IMR-90 (cell line): ENCODE measurements around the gene ANKRD10. TPM values are rescaled to one million over a fixed set of nuclear protein-coding genes. Genes with fewer than 3 reads are reported as not detected.

Experiments
- ATAC-seq: fragments of 200-7000 bp; cut with Tn5 transposase; 2 replicates; pipeline ENCODE4 v1.9.1; 2020; ENCODE audit warnings: low read depth, mild to moderate bottlenecking, moderate library complexity
- BruUV-seq: library from RNA; stranded (reverse); fragments of 400-500 nt; replicated peaks from 2 replicates; lab custom pipeline; 2021; lab: Mats Ljungman, UMichigan
- CTCF ChIA-PET: fragments of 300-600 bp; formaldehyde crosslinking; extraction: SDS; loops from one replicate; lab custom pipeline; 2021; ENCODE audit warnings: antibody characterized with exemption; lab: Yijun Ruan, JAX
- POLR2A ChIA-PET: fragments of 300-600 bp; sonication (Branson Sonifier 250); formaldehyde crosslinking; loops from one replicate; lab custom pipeline; 2022; ENCODE audit warnings: antibody characterized with exemption; ENCODE audit not compliant: unreplicated experiment; lab: Charles Lee
- DNase-seq: peaks from one replicate; pipeline ENCODE4 v3.0.0; 2013
- H2AFZ ChIP-seq: replicated peaks from 2 replicates; pipeline ENCODE3; 2013; ENCODE audit warnings: low read length, mild to moderate bottlenecking; ENCODE audit not compliant: poor library complexity
- H2AK5ac ChIP-seq: 2 replicates; pipeline ENCODE4 v1.6.1; 2013; ENCODE audit warnings: low read depth, low read length, inconsistent platforms
- H2AK9ac ChIP-seq: replicated peaks from 2 replicates; pipeline ENCODE3; 2013; ENCODE audit warnings: mild to moderate bottlenecking, low read depth, low read length, moderate library complexity; ENCODE audit not compliant: poor library complexity
- H2BK120ac ChIP-seq: 2 replicates; pipeline ENCODE4 v1.6.1; 2013; ENCODE audit warnings: low read depth, low read length, inconsistent platforms
- H2BK15ac ChIP-seq: 3 replicates; pipeline ENCODE4 v1.6.1; 2013; ENCODE audit warnings: low read depth, low read length, inconsistent platforms
- H2BK20ac ChIP-seq: 2 replicates; pipeline ENCODE4 v1.6.1; 2013; ENCODE audit warnings: low read depth, mild to moderate bottlenecking, inconsistent platforms, low read length, moderate library complexity
- H2BK5ac ChIP-seq: 2 replicates; pipeline ENCODE4 v1.6.1; 2013; ENCODE audit warnings: mild to moderate bottlenecking, low read depth, low read length, inconsistent platforms; ENCODE audit not compliant: poor library complexity, severe bottlenecking
- H3K14ac ChIP-seq: replicated peaks from 2 replicates; pipeline ENCODE4 v1.6.1; 2013; ENCODE audit warnings: low read depth, low read length, inconsistent platforms
- H3K18ac ChIP-seq: 2 replicates; pipeline ENCODE4 v1.6.1; 2013; ENCODE audit warnings: low read depth, low read length, control low read depth
- H3K23ac ChIP-seq: 2 replicates; pipeline ENCODE4 v1.6.1; 2013; ENCODE audit warnings: low read depth, low read length, inconsistent platforms
- H3K27ac ChIP-seq: 2 replicates; pipeline ENCODE4 v1.5.1; 2013; ENCODE audit warnings: mild to moderate bottlenecking, control low read depth, low read length; ENCODE audit not compliant: insufficient read depth
- H3K27me3 ChIP-seq: 2 replicates; pipeline ENCODE4 v1.6.1; 2013; ENCODE audit warnings: low read length; ENCODE audit not compliant: control insufficient read depth, insufficient read depth
- H3K36me3 ChIP-seq: 2 replicates; pipeline ENCODE4 v1.6.1; 2013; ENCODE audit warnings: low read length, mixed read lengths; ENCODE audit not compliant: control insufficient read depth, insufficient read depth
- H3K4ac ChIP-seq: 2 replicates; pipeline ENCODE4 v1.6.1; 2013; ENCODE audit warnings: low read depth, low read length, inconsistent platforms
- H3K4me1 ChIP-seq: 2 replicates; pipeline ENCODE4 v1.6.1; 2013; ENCODE audit warnings: low read length, mixed read lengths; ENCODE audit not compliant: control insufficient read depth, insufficient read depth
- H3K4me2 ChIP-seq: 2 replicates; pipeline ENCODE4 v1.6.1; 2013; ENCODE audit warnings: low read depth, mild to moderate bottlenecking, control low read depth, low read length, moderate library complexity
- H3K4me3 ChIP-seq: 2 replicates; pipeline ENCODE4 v1.5.1; 2013; ENCODE audit warnings: low read depth, mild to moderate bottlenecking, control low read depth, low read length, moderate library complexity; ENCODE audit not compliant: insufficient read depth
- H3K56ac ChIP-seq: 2 replicates; pipeline ENCODE4 v1.6.1; 2013; ENCODE audit warnings: low read length, inconsistent platforms; ENCODE audit not compliant: insufficient read depth; ENCODE audit errors: extremely low read depth
- H3K79me1 ChIP-seq, 2 experiments: 2 replicates each; pipeline ENCODE4 v1.6.1; 2013; ENCODE audit warnings: low read length in 2 of 2, inconsistent platforms in 1 of 2, low read depth in 1 of 2
- H3K9ac ChIP-seq: 2 replicates; pipeline ENCODE4 v1.6.1; 2013; ENCODE audit warnings: low read depth, low read length, control low read depth
- H3K9me1 ChIP-seq: 2 replicates; pipeline ENCODE4 v1.6.1; 2013; ENCODE audit warnings: low read length, inconsistent platforms; ENCODE audit not compliant: insufficient read depth
- H3K9me3 ChIP-seq: 2 replicates; pipeline ENCODE4 v1.6.1; 2013; ENCODE audit warnings: low read length; ENCODE audit not compliant: control insufficient read depth, insufficient read depth
- H4K20me1 ChIP-seq: 2 replicates; pipeline ENCODE4 v1.6.1; 2013; ENCODE audit warnings: low read length, inconsistent platforms; ENCODE audit not compliant: insufficient read depth
- H4K5ac ChIP-seq: 2 replicates; pipeline ENCODE4 v1.6.1; 2013; ENCODE audit warnings: mild to moderate bottlenecking, low read depth, low read length, control low read depth
- H4K8ac ChIP-seq, 2 experiments: 2 replicates each; pipeline ENCODE4 v1.6.1; 2013; ENCODE audit warnings: low read depth in 2 of 2, low read length in 2 of 2, control low read depth in 1 of 2, inconsistent platforms in 1 of 2
- H4K91ac ChIP-seq: 2 replicates; pipeline ENCODE4 v1.6.1; 2013; ENCODE audit warnings: low read depth, low read length, inconsistent platforms; ENCODE audit not compliant: insufficient read depth
- BHLHE40 ChIP-seq: fragments of 150-350 bp; IDR thresholded peaks from 2 replicates; pipeline ENCODE4 v1.6.1; 2016; ENCODE audit warnings: mild to moderate bottlenecking, low read depth, low read length
- CEBPB ChIP-seq: IDR thresholded peaks from 2 replicates; pipeline ENCODE4 v1.6.1; 2012; ENCODE audit warnings: low read depth, low read length, improper control_type of control experiment
- CHD1 ChIP-seq: IDR thresholded peaks from 2 replicates; pipeline ENCODE4 v1.6.1; 2012; ENCODE audit warnings: low read depth, low read length, improper control_type of control experiment
- ELK1 ChIP-seq: fragments of 150-350 bp; IDR thresholded peaks from 2 replicates; pipeline ENCODE4 v1.6.1; 2016; ENCODE audit warnings: low read depth, mild to moderate bottlenecking, low read length, moderate library complexity, borderline replicate concordance
- FOS ChIP-seq: fragments of 150-350 bp; IDR thresholded peaks from 2 replicates; pipeline ENCODE4 v1.6.1; 2016; ENCODE audit warnings: low read depth, low read length
- MAFK ChIP-seq: IDR thresholded peaks from 2 replicates; pipeline ENCODE4 v1.6.1; 2012; ENCODE audit warnings: low read depth, low read length, improper control_type of control experiment
- MAZ ChIP-seq: IDR thresholded peaks from 2 replicates; pipeline ENCODE4 v1.6.1; 2012; ENCODE audit warnings: low read depth, mild to moderate bottlenecking, low read length, improper control_type of control experiment, moderate library complexity, borderline replicate concordance
- MXI1 ChIP-seq: IDR thresholded peaks from 2 replicates; pipeline ENCODE4 v1.6.1; 2012; ENCODE audit warnings: low read depth, mild to moderate bottlenecking, low read length, moderate library complexity, borderline replicate concordance
- NFE2L2 ChIP-seq: fragments of 150-350 bp; IDR thresholded peaks from 2 replicates; pipeline ENCODE4 v1.6.1; 2016; ENCODE audit warnings: low read depth, mild to moderate bottlenecking, low read length
- POLR2A ChIP-seq: IDR thresholded peaks from 2 replicates; pipeline ENCODE4 v1.6.1; 2012; ENCODE audit warnings: mild to moderate bottlenecking, low read depth, low read length
- RAD21 ChIP-seq: IDR thresholded peaks from 2 replicates; pipeline ENCODE4 v1.6.1; 2012; ENCODE audit warnings: low read length, improper control_type of control experiment
- RCOR1 ChIP-seq: IDR thresholded peaks from 2 replicates; pipeline ENCODE4 v1.6.1; 2012; ENCODE audit warnings: mild to moderate bottlenecking, low read length, improper control_type of control experiment; ENCODE audit not compliant: insufficient replicate concordance
- RFX5 ChIP-seq: IDR thresholded peaks from 2 replicates; pipeline ENCODE4 v1.8.0; 2012; ENCODE audit warnings: low read depth, mild to moderate bottlenecking, low read length, moderate library complexity
- SMC3 ChIP-seq: fragments of 150-350 bp; IDR thresholded peaks from 2 replicates; pipeline ENCODE4 v1.6.1; 2016; ENCODE audit warnings: low read depth, mild to moderate bottlenecking, antibody characterized with exemption, low read length, moderate library complexity
- WGBS, 2 experiments: methylation state at CpG; one replicate each; pipeline versions ENCODE4 v1.1.5 to v1.1.7; 2013; ENCODE audit warnings: missing lambda C conversion rate in 2 of 2; ENCODE audit not compliant: insufficient read length in 1 of 2; ENCODE audit errors: extremely low coverage in 2 of 2; 5-methylcytosine and 5-hydroxymethylcytosine counted together
- dilution Hi-C: fragments of 300-500 bp; cut with HindIII; formaldehyde crosslinking; loops from one replicate; pipeline ENCODE4 v1.14.3; 2018; ENCODE audit warnings: low sequenced_read_pairs; ENCODE audit not compliant: unreplicated experiment
- in situ Hi-C: fragments of 300-500 bp; cut with MboI; formaldehyde crosslinking; loops from 3 replicates; pipeline ENCODE4 v1.14.3; 2019; ENCODE audit warnings: low sequenced_read_pairs, inconsistent platforms, mixed read lengths
- intact Hi-C: fragments of 100-400 bp; cut with micrococcal nuclease; formaldehyde crosslinking; loops from 2 replicates; pipeline ENCODE4 v1.10.0; 2022
- polyA plus RNA-seq, 3 experiments: library from polyadenylated mRNA; depleted of rRNA; stranded (reverse); fragments of >200 nt; gene quantifications; 2 replicates each; pipeline ENCODE4 v1.2.3, GENCODE V29; 2012; ENCODE audit warnings: low replicate concordance in 1 of 3
- total RNA-seq: library from RNA; depleted of rRNA; stranded (reverse); fragments of >200 nt; gene quantifications from 2 replicates; pipeline ENCODE4 v1.2.3, GENCODE V29; 2012
- TF ChIP-seq, protein P1 (sequence below): conservative IDR thresholded peaks from 2 replicates; pipeline ENCODE4 v1.5.1; 2012; ENCODE audit warnings: mild to moderate bottlenecking, low read depth, low read length, improper control_type of control experiment
- TF ChIP-seq, protein P2 (sequence below): fragments of 150-350 bp; IDR thresholded peaks from 2 replicates; pipeline ENCODE4 v1.6.1; 2017; ENCODE audit warnings: mild to moderate bottlenecking, antibody characterized with exemption, low read length, low read depth

Gene ANKRD10
- total and polyA plus RNA-seq, 2 of the 4 experiments (the other 2 are of a cell fraction) = 18.3 to 31.1 TPM

- no peak overlapping the region for H4K5ac ChIP-seq
- no peak overlapping the region for H3K27ac ChIP-seq
- TF ChIP-seq RFX5 (no peak), ELK1 (no peak), NFE2L2 (no peak), MAFK (no peak), RAD21 (no peak), POLR2A (no peak), FOS (no peak), CHD1 (no peak), SMC3 (no peak), BHLHE40 (no peak), RCOR1 (no peak), MXI1 (no peak), MAZ (no peak), CEBPB (no peak)
- TF ChIP-seq, protein P1, sequence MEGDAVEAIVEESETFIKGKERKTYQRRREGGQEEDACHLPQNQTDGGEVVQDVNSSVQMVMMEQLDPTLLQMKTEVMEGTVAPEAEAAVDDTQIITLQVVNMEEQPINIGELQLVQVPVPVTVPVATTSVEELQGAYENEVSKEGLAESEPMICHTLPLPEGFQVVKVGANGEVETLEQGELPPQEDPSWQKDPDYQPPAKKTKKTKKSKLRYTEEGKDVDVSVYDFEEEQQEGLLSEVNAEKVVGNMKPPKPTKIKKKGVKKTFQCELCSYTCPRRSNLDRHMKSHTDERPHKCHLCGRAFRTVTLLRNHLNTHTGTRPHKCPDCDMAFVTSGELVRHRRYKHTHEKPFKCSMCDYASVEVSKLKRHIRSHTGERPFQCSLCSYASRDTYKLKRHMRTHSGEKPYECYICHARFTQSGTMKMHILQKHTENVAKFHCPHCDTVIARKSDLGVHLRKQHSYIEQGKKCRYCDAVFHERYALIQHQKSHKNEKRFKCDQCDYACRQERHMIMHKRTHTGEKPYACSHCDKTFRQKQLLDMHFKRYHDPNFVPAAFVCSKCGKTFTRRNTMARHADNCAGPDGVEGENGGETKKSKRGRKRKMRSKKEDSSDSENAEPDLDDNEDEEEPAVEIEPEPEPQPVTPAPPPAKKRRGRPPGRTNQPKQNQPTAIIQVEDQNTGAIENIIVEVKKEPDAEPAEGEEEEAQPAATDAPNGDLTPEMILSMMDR = no peak
- TF ChIP-seq, protein P2, sequence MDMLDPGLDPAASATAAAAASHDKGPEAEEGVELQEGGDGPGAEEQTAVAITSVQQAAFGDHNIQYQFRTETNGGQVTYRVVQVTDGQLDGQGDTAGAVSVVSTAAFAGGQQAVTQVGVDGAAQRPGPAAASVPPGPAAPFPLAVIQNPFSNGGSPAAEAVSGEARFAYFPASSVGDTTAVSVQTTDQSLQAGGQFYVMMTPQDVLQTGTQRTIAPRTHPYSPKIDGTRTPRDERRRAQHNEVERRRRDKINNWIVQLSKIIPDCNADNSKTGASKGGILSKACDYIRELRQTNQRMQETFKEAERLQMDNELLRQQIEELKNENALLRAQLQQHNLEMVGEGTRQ = no peak
- H4K91ac ChIP-seq = no peak overlapping the region
- no peak overlapping the region for H2AK5ac ChIP-seq
- H2BK15ac ChIP-seq = no peak overlapping the region
- H3K9me1 ChIP-seq = peaks cover 2% of the 10 kb centered on the region
- no peak overlapping the region for H3K4me3 ChIP-seq
- no peak overlapping the region for H2AK9ac ChIP-seq
- H3K36me3 ChIP-seq = no peaks in the 10 kb centered on the region
- H3K4me1 ChIP-seq = peaks cover 2% of the 10 kb centered on the region; the same call in 1 of the 2 replicates
- ATAC-seq = no peak
- no peak overlapping the region for H2AFZ ChIP-seq
- CTCF ChIA-PET = no interaction called here
- peaks cover 0 to 8% of the 10 kb centered on the region in 2 experiments; a peak in 1 of 4 replicates for H3K79me1 ChIP-seq
- H3K14ac ChIP-seq = no peak overlapping the region; the same call in 1 of the 2 replicates
- H4K20me1 ChIP-seq = no peaks in the 10 kb centered on the region
- H3K23ac ChIP-seq = no peak overlapping the region
- POLR2A ChIA-PET = no interaction called here
- H3K56ac ChIP-seq = no peak overlapping the region
- no TSS peak for BruUV-seq
- H2BK20ac ChIP-seq = no peak overlapping the region
- no peak for DNase-seq
- no peak overlapping the region for H3K18ac ChIP-seq
- no peak overlapping the region for H2BK5ac ChIP-seq
- no peak overlapping the region for H4K8ac ChIP-seq
- peaks cover 10% of the 10 kb centered on the region for H3K27me3 ChIP-seq
- H3K4me2 ChIP-seq = no peak overlapping the region
- in situ Hi-C loops = loop anchor here (10.0 kb wide), 1 partner anchor 122 kb away; no protein-coding TSS in a partner anchor
- WGBS, 2 experiments = 61% methylated on average over 5 of the region's 8 CpGs; no CpG with 5 or more reads in 1 of the 2 experiments
- dilution Hi-C loops = no loop called here
- no peak overlapping the region for H3K9ac ChIP-seq
- intact Hi-C loops = no loop called here
- no peaks in the 10 kb centered on the region for H3K9me3 ChIP-seq
- H3K4ac ChIP-seq = no peak overlapping the region
- H2BK120ac ChIP-seq = no peak overlapping the region
These were observed 7.6 kb upstream of the ANKRD10 start for GRCh38 chr13:110922506-110922905.
